ENCODE data around the gene MRPL21. TPM values are rescaled to one million over a fixed set of nuclear protein-coding genes. Genes with fewer than 3 reads are reported as not detected.
"Not testable (repeated sequence)": the region's sequence is repeated elsewhere in the genome, so short reads cannot be mapped to it uniquely, and the experiment has no call there.

Gene MRPL21
- total RNA-seq, 1 donor from 2014 or later = 73.8 TPM

DNA sequence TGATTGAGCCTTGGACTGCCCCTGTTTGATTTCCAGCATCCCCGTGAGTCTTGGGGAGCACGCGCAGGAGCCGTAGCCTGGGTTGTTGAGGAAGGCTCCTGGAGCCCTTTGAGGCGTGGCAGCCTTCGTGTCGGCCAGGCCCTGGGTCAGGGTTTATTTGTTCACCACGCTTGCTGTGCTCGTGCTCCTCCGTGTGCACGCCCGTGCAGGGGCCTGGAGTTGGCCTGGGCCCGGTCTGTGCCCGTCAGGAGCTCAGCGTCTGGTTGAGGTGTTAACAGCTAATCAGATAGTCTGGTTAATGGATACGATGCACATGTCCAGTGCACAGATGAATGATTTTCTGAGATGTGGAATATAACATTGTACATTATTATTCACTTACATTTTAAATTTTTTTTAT, 8.1 kb upstream of the MRPL21 start:
- no peak for DNase-seq (ENCODE audit: low read depth in 2 of 2)

DNA sequence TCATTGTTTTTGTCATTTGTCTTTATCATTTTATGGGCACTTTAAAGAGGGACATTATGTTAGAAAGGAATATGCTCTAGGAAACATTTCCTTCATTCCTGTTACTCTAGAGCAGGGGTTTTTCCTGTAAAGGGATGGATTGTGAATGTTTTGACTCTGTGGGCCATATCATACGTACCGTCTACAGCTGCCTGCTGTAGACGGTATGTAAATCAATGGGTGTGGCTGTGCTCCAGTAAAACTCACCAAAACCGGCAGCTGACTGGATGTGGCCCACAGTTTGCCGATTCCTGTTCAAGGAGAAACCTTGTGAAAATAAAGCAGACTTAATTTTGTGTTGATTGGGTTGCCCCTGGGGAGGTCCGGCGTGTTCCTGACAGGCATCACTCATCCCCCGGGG, 7.3 kb upstream of the MRPL21 start:
- no peak for DNase-seq (ENCODE audit: low read depth in 2 of 2)

- no peak for DNase-seq (ENCODE audit: low read depth in 2 of 2)
Observed at GRCh38 chr11:68908273-68908672, 4.6 kb upstream of the MRPL21 start.

GRCh38 chr11:68905421-68906360, 2.1 kb upstream of the MRPL21 start:
- no peak for DNase-seq (ENCODE audit: low read depth in 2 of 2)

DNA sequence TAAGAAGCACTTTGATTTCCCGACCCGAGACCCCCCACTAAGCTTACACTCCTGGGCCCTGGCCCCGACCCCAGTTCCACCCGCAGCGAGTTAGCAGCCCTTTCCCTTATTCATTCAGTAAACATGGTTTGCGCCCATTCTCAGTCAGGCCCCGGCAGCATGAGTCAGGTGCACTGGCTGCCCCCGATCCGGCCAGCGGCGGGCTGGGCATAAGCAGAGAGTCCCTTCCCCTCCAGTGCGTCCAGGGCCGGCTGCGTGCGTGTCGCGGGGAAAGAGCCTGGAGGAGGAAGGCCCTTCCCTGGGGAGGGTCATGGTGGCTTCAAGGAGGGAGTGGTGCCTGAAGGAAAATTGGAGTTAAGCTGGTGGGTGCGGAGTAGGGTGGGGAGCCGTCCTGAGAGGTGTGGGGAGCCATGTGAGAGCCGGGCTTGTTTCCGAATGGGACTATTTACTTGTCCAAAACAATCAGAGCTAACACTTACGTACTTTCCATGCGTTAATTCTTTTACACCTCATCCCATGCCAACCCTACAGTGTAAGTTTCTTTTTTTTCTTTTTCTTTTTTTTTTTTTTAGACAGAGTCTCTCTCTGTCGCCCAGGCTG, 716 bp upstream of the MRPL21 start:
- DNase-seq (ENCODE audit: low read depth in 2 of 2) = peak; percentile 50 to 59

DNA sequence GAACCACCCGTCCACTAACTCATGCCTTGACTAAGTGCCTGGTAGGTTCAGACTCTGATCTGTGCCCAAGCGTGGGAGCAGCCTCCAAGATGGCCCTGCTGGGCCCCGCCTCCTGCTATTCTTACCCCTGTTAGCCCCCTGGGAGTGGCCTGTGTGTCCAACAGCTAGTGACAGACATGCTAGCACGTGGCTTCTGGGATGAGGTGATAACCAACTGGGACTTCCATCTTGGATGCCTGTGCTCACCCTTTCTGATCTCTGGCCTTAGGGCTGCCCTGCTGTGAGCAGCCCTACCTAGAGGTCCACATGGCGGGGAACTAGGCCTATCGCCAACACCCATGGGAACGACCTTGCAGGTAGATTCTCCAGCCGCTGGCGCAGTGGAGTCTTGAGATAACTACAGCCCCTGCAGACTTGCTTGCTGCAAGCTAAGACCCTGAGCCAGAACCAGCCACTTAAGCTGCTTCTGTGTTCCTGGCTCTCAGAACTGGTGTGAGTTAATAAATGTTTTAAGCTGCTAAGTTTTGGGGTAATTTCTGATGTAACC, 2.7 kb downstream of the MRPL21 start:
- DNase-seq (ENCODE audit: low read depth in 2 of 2) = no peak

GRCh38 chr11:68897441-68897840, 6.2 kb downstream of the MRPL21 start:
- no peak for DNase-seq (ENCODE audit: low read depth in 2 of 2)

GRCh38 chr11:68896171-68896959, 7.3 kb downstream of the MRPL21 start:
- DNase-seq (ENCODE audit: low read depth in 2 of 2) = no peak

DNA sequence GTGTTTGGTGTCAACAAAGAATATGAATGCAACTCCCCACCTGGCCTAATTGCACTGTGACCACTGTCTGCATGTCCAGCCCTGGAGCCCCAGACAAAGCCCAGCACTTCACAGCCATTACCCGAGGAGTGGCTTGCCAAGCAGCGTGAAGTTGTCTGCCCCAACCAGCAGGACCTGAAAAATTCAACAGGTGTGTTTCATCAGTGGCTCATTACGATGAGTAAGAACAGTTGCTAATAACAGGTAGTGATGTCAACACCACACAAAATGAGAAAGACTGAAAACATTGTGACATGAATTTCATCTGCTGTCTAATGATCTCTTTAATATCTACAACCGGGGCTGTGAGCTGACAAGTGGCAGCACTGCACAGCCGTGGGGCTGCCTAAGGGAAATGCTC, 10.3 kb downstream of the MRPL21 start:
- no peak for DNase-seq (ENCODE audit: low read depth in 2 of 2)

DNA sequence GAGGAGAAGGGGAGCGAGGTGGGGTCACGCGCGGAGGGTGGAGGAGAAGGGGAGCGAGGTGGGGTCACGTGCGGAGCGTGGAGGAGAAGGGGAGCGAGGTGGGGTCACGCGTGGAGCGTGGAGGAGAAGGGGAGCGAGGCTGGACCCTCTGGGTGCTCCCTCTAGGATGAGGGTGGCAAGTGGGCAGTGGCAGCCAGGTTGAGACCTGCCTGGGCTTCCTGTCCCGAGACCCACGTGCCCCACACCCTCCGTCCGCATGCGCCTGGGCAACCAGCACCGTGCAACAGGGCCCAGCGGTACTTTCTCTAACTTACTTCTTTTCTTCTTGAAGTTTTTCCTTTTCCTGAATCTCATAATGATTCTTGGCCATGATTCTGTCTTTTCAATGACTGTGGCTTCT, 11.1 kb downstream of the MRPL21 start:
- no peak for DNase-seq (ENCODE audit: low read depth in 2 of 2)

DNA sequence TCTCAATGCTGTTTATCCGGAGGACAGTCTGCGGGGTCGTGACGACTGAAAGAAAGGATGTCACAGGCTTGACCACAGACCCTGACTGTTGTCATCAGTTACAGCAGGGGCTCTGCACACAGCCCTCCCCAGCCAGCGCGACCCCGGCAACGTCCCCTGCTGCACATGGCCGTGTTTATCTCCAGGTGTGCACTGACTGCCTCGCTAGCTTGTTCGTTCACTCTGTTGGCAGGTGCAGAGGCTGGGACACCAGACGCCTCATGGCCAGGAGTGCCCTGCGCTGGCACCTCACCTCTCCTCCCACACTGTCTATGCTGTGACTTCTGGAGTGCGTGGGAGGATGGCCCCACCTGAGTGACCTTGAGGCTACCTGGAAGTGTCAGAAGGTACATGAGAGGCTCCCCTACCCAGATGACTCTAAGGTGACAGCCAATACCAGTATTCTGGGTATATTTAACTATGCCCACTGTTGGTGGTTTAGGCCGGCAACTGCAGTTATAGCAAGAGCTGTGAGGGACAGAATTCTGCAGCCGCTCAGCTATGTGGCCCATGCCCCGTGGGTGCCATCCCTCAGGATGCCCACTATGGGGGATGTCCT, 12.2 kb downstream of the MRPL21 start:
- no peak for DNase-seq (ENCODE audit: low read depth in 2 of 2)

GRCh38 chr11:68890490-68891231, 13.0 kb downstream of the MRPL21 start:
- DNase-seq (ENCODE audit: low read depth in 2 of 2) = peak; percentile 54 to 97

GRCh38 chr11:68889948-68890446, 13.6 kb downstream of the MRPL21 start:
- peak in 1 of 2 donors; percentile 55 for DNase-seq (ENCODE audit: low read depth in 2 of 2)

DNA sequence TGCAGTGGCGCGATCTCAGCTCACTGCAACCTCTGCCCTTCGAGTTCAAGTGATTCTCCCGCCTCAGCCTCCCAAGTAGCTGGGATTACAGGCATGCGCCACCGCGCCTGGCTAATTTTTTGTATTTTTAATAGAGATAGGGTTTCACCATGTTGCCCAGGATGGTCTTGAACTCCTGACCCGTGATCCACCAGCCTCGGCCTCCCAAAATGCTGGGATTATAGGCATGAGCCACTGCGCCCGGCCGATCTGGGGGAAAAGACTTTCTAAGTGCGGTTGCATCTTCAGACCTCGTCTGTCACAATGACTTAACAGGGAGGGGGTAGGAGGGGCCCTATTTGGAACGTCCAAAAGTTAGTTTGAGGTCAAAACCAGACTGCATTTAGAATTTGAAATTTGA, 18.8 kb downstream of the MRPL21 start:
- DNase-seq (ENCODE audit: low read depth in 2 of 2) = not testable (repeated sequence)

DNA sequence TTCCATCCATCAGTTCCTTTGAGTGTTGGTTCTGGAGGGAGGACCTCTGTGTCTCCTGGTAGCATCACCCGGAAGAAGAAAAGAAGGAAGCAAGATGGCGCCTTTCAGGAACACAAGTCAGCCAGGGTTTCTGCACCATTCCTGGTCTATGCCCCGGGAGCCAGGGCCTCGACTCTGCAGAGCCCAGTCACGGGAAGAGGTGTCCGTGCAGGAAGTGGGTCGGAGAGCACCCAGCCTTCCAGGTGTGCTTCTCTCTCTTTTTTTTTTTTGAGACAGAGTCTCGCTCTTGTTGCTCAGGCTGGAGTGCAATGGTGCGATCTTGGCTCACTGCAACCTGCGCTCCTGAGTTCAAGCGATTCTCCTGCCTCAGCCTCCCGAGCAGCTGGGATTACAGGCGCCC, 21.2 kb downstream of the MRPL21 start:
- DNase-seq (ENCODE audit: low read depth in 2 of 2) = no peak

DNA sequence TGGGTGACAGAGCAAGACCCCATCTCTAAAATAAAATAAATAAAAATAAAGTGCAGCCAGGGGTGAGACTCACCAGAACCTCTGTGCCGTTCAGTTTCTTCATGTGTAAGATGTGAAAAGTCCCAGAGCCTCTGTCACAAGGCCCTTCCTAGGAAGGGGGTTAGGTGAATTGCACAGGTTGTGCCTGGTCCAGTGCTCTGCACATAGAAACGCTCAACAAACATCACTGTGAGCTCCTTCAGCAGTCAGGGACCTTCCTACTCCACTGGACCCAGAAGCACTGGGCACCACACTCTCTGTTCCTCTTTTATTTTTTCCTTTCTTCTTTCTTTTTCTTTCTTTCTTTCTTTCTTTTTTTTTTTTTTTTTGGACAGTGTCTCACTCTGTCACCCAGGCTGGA, 22.3 kb downstream of the MRPL21 start:
- no peak for DNase-seq (ENCODE audit: low read depth in 2 of 2)

- no peak for DNase-seq (ENCODE audit: low read depth in 2 of 2)
Observed at GRCh38 chr11:68880851-68881250, 22.8 kb downstream of the MRPL21 start.

- DNase-seq (ENCODE audit: low read depth in 2 of 2) = peak in 1 of 2 donors; percentile 59
Observed at GRCh38 chr11:68878022-68878421, 25.6 kb downstream of the MRPL21 start.

DNA sequence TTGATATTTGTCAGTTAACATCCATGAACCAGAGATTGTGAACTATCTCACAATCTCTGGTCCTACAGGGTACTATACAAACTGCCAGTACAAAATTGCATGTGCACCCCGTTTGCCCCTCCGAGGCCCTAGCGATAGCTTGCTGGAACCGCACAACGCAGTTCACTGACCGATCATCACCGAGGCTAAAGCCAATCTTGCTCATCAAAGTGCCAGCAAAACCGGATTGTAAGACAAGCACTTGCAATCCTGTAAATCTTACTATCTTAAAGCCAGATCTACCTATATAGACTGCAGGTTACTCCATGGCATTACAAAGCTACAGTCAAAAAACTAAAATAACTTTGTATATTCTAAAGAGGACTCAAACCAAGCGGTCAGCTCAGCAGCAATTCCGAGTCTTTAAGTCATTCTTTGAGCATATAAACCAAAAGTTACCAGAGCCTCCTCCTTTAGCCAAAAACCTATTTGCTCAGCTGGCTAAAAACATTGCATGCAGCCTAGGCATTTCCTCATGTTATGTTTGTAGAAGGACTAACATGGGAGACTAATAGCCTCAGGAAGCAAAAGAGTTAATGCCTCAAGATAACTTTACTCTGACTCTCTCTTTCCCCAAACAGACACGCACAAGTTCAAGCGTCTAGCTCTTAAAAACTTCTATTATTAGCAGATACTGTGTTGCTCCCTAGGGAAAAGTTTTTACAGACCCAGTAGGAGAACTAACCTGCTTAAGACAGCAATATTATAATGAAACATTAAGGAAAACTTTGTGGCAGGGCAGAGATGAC, 31.2 kb downstream of the MRPL21 start:
- no peak for DNase-seq (ENCODE audit: low read depth in 2 of 2)

DNA sequence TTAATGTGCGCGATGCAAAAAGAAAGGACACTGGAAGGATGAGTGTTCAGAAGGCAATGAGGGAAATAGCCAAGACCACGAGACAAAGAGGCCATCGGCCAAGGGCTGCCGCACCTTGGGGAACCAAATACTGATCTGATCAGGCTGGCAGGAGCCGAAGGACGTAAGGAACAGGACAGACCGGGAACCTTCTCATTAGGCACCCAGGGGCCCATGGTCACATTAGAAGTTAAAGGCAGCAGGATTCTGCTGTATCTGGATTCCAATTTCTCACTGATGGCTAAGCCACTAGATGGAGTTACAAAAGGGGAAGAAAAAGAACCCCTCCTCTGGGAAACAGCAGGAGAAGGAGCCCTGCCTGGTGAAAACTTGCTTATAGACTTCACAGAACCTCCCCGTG, 33.2 kb downstream of the MRPL21 start:
- DNase-seq (ENCODE audit: low read depth in 2 of 2) = no peak
